Mucosa of descending colon (tissue), 3 donors: Measurements from ENCODE around the gene TMPRSS5. TPM values are rescaled to one million over a fixed set of nuclear protein-coding genes. Genes with fewer than 3 reads are reported as not detected.
"Not testable (repeated sequence)": the region's sequence is repeated elsewhere in the genome, so short reads cannot be mapped to it uniquely, and the experiment has no call there.

ENCODE experiments used
- ATAC-seq: fragments of 200-7000 bp; cut with Tn5 transposase; one replicate; pipeline ENCODE4 v1.9.1; 2020; ENCODE audit warnings: mild to moderate bottlenecking, moderate library complexity
- DNase-seq, 3 donors: peaks; one replicate each; pipeline ENCODE4 v3.0.0-alpha.2; 2020
- H3K36me3 ChIP-seq: fragments of 200-600 bp; one replicate; pipeline ENCODE4 v1.8.0; 2021; ENCODE audit warnings: low read depth, mild to moderate bottlenecking
- H3K4me1 ChIP-seq: fragments of 200-600 bp; one replicate; pipeline ENCODE4 v1.8.0; 2021; ENCODE audit warnings: low read depth, mild to moderate bottlenecking
- H3K4me3 ChIP-seq: fragments of 200-600 bp; one replicate; pipeline ENCODE4 v1.8.0; 2021; ENCODE audit warnings: mild to moderate bottlenecking
- H3K9me3 ChIP-seq: fragments of 200-600 bp; one replicate; pipeline ENCODE4 v1.8.0; 2021; ENCODE audit warnings: mild to moderate bottlenecking
- intact Hi-C, 2 donors: fragments of 100-400 bp; cut with DNase I in 1 of 2; cut with micrococcal nuclease in 1 of 2; formaldehyde crosslinking; loops; one replicate each; pipeline versions ENCODE4 v1.11.0 to v1.11.1; 2022; cut with DNase I, micrococcal nuclease
- total RNA-seq, 3 donors: library from RNA; stranded (reverse); fragmentation: NEBNext Ultra II Directional in 2 of 3; extraction: Animal tissue kit (Norgen Biotek cat#: 25700) in 2 of 3; gene quantifications; one replicate each; pipeline versions ENCODE4 v1.2.1 to v1.2.4, GENCODE V29; 2021 to 2023
- TF ChIP-seq, protein P1 (sequence below): fragments of 200-600 bp; IDR thresholded peaks from one replicate; pipeline ENCODE4 v1.8.0; 2022; ENCODE audit warnings: antibody characterized with exemption, mild to moderate bottlenecking
- donor health status: DM: no; HTN: no; CAD: no; lungs with moderate emphysema.
- donor health status: DM: no; HTN: no; CAD: no.
- donor health status: DM: no; HTN: yes; CAD: no.

Gene TMPRSS5
- total RNA-seq, 3 donors from 2014 or later = 0.70 to 1.6 (median 0.81) TPM

DNA sequence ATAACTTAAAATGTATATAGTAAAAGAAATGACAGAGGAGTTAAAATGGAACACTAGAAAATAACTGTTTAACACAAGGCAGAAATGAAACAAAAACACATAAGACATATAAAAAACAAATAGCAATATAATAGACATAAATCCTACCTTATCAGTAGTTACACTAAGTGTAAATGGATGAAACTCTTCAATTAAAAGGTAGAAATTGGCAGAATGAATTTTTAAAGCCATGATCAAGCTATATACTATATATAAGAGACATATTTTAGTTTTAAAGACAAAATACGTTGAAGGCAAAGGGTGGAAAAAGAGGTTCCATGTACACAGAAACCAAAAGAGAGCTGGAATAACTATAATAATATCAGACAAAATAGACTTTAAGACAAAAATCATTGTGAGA lies 4.9 kb upstream of the TMPRSS5 start:
- no peaks in the 10 kb centered on the region for H3K36me3 ChIP-seq
- peaks cover 13% of the 10 kb centered on the region for H3K9me3 ChIP-seq
- intact Hi-C loops = no loop called here
- no peak for ATAC-seq
- no peaks in the 10 kb centered on the region for H3K4me1 ChIP-seq
- TF ChIP-seq, protein P1, sequence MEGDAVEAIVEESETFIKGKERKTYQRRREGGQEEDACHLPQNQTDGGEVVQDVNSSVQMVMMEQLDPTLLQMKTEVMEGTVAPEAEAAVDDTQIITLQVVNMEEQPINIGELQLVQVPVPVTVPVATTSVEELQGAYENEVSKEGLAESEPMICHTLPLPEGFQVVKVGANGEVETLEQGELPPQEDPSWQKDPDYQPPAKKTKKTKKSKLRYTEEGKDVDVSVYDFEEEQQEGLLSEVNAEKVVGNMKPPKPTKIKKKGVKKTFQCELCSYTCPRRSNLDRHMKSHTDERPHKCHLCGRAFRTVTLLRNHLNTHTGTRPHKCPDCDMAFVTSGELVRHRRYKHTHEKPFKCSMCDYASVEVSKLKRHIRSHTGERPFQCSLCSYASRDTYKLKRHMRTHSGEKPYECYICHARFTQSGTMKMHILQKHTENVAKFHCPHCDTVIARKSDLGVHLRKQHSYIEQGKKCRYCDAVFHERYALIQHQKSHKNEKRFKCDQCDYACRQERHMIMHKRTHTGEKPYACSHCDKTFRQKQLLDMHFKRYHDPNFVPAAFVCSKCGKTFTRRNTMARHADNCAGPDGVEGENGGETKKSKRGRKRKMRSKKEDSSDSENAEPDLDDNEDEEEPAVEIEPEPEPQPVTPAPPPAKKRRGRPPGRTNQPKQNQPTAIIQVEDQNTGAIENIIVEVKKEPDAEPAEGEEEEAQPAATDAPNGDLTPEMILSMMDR = no peak
- H3K4me3 ChIP-seq = no peak overlapping the region
- DNase-seq = no peak

DNA sequence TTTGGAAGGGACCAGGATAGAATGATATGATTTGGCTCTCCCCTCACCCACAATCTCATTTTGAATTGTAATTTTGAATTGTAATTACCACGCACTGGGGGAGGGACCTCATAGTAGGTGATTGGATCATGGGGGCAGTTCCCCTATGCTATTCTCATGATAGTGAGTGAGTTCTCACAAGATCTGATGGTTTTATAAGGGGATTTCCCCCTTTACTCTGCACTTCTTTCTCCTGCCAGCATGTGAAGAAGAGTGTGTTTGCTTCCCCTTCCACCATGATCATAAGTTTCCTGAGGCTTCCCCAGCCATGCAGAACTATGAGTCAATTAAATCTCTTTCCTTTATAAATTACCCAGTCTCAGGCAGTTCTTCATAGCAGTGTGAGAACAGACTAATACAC lies 2.6 kb downstream of the TMPRSS5 start:
- H3K4me3 ChIP-seq, DNase-seq, H3K9me3 ChIP-seq, H3K36me3 ChIP-seq, ATAC-seq, H3K4me1 ChIP-seq, intact Hi-C loops: not testable (repeated sequence)

DNA sequence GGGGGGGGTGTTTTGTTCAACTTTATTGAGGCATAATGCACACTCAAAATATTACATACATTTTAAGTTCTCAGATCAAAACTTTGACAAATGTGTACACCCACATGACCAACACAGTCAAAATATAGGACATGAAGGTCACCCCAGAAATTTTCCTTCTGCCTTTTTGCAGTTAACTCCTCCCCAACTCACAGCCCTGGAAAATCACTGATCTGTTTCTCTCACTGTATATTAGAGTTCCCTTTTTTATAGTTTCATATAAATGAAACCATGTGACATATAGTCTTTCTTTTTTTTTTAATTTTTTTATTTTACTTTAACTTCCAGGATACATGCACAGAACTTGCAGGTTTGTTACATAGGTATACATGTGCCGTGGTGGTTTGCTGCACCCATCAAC lies 4.6 kb downstream of the TMPRSS5 start:
- intact Hi-C loops = no loop called here
- no peaks in the 10 kb centered on the region for H3K4me1 ChIP-seq
- TF ChIP-seq, protein P1 = no peak
- no peaks in the 10 kb centered on the region for H3K36me3 ChIP-seq
- no peak for ATAC-seq
- DNase-seq = no peak
- H3K9me3 ChIP-seq = no peaks in the 10 kb centered on the region
- no peak overlapping the region for H3K4me3 ChIP-seq

DNA sequence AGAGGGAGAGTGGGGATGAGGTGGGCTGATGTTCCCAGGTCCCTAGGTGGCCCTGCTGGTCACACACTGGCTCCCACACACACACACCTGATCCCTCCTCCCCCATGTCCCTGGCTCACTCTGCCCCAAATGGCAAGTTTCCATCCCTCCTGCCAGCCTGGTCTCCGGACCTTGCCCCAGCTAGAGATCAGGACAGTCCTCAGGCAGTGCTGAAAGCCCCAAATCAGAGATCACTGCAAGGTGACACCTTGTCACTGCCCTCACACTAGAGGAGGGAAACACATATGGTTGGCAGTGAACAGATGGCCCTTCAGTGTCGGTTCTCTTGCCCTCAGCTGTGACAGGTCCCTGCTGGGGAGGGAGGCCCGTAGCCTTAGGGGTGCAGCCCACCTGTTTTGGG lies 7.6 kb downstream of the TMPRSS5 start:
- Histone ChIP-seq H3K36me3 (no peaks in the 10 kb centered on the region), H3K4me3 (no peak overlapping the region), H3K9me3 (no peaks in the 10 kb centered on the region), H3K4me1 (no peaks in the 10 kb centered on the region)
- intact Hi-C loops = no loop called here
- TF ChIP-seq, protein P1 = no peak
- ATAC-seq (no peak), DNase-seq (no peak)

DNA sequence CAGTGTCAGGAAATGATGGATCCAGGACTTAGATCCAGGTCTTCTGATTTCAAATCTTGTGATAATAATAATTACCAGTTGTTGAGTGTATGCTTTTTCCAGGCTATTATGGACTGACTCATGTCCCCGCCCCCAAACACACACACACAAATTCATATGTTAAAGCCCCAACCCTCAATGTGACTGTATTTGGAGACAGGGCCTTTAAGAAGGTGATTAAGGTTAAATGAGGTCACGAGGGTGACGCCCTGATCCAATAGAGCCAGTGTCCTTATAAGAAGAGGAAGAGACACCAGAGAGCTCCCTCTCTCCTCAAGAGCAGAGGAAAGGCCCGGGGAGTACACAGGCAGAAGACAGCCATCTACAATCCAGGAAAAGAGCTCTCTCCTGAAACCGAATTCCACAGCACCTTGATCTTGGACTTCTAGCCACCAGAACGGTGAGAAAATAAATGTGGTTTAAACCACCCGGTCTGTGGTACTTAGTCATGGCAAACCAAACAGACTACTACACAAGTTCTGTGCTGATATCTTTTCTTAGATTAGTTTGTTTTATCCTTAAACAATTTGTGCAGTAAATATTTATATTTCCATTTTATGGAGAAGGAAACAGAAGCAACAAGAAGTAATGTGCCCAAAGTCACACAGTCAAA lies 8.2 kb downstream of the TMPRSS5 start:
- TF ChIP-seq, protein P1 = no peak
- intact Hi-C loops = no loop called here
- Histone ChIP-seq H3K36me3 (no peaks in the 10 kb centered on the region), H3K4me1 (no peaks in the 10 kb centered on the region), H3K9me3 (no peaks in the 10 kb centered on the region), H3K4me3 (no peak overlapping the region)
- no peak for ATAC-seq
- DNase-seq = no peak

DNA sequence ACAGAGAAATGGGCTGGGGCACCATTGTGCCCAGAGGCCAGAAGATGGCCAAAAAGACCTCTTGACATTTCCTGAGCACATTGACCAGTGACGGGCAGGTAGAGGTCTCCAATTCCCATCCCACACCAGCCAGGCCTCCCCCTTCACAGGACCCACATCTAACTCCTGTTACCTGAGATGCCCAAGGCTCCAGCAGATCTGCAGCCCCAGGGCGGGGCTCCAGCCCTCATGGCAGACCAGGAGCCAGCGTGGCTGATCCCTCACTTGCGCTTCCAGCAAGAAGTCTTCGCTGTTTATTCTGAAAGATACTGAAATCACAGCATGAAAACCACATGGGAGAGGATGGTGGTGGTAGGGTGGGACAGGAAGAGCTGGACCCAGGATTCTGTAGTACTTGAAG lies 9.0 kb downstream of the TMPRSS5 start:
- H3K4me1 ChIP-seq = no peaks in the 10 kb centered on the region
- no peak overlapping the region for H3K4me3 ChIP-seq
- no peaks in the 10 kb centered on the region for H3K9me3 ChIP-seq
- no peaks in the 10 kb centered on the region for H3K36me3 ChIP-seq
- ATAC-seq = no peak
- intact Hi-C loops = no loop called here
- TF ChIP-seq, protein P1 = no peak
- DNase-seq = no peak
